Measurements from ENCODE around the gene TAS1R1. TPM values are rescaled to one million over a fixed set of nuclear protein-coding genes. Genes with fewer than 3 reads are reported as not detected.
A peak's percentile ranks its signal among the peaks of the same experiment; 100 is the strongest.

TAS1R1 gene
- total and polyA plus RNA-seq, 9 of the 15 experiments (the other 6 are each of a cell fraction or from before 2014, with no cell fraction given) = 0.06 TPM; not detected in 8

DNA sequence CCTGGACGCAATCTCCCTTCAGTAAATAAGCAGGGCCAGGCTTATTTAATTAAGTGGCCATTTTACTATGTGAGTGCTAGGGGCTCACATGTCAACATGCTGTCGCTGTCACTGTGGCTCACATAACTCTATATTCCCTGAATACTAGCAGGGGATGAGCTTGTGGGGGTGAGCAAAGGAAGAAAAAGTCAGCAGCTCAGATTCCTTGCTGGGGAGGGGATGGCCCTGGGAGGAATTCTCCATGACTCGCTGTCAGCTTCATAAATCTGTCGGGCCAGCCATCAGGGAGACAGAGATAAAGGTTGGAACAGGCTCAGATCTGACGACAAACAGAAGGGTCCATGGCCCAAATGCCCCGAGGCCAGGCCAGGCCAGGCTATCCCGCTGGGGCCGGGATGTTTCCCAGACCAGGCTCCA is 37.7 kb upstream of the TAS1R1 start (continued):
- TF ChIP-seq GABPA (tag; conservative IDR thresholded peaks at IDR 0.05; ENCODE audit: low read depth) (no peak), PRDM10 (IDR thresholded peaks at IDR 0.05; ENCODE audit: partially characterized antibody) (no peak), GATA2 (CRISPR knock-in tag; IDR thresholded peaks at IDR 0.05) (peak; percentile 86), ZNF174 (CRISPR knock-in tag; IDR thresholded peaks at IDR 0.05) (no peak), ARHGAP35 (IDR thresholded peaks at IDR 0.05; ENCODE audit: partially characterized antibody) (no peak), ZC3H11A (IDR thresholded peaks at IDR 0.05; ENCODE audit: low read depth, low read length) (no peak), ZFP1 (CRISPR knock-in tag; IDR thresholded peaks at IDR 0.05) (no peak), MTA1 (IDR thresholded peaks at IDR 0.05; ENCODE audit: borderline replicate concordance) (peak; percentile 33; the same call in 1 of the 2 replicates), FOXA3 (CRISPR knock-in tag; conservative IDR thresholded peaks at IDR 0.05 in 1 of 2, IDR thresholded peaks at IDR 0.05 in 1 of 2) (0 out of 4 replicates have a peak, but pooled peaks of 1 of the 2 experiments have one; percentile 51), IRF1 (CRISPR knock-in tag; IDR thresholded peaks at IDR 0.05; ENCODE audit: borderline replicate concordance) (no peak), PRPF4 (IDR thresholded peaks at IDR 0.05; ENCODE audit: insufficient read depth, low read depth, low read length, poor library complexity, severe bottlenecking) (no peak), SMC3 (conservative IDR thresholded peaks at IDR 0.05; ENCODE audit: insufficient read depth, low read depth, low read length) (no peak), CREB1 (IDR thresholded peaks at IDR 0.05) (0 out of 2 replicates have a peak, but pooled peaks have one; percentile 21), CREB1 (CRISPR knock-in tag; IDR thresholded peaks at IDR 0.05) (no peak), SAFB2 (IDR thresholded peaks at IDR 0.05; ENCODE audit: borderline replicate concordance, low read depth, low read length, severe bottlenecking) (no peak), MTA2 (IDR thresholded peaks at IDR 0.05; ENCODE audit: low read depth) (peak; percentile 81), LARP7 (IDR thresholded peaks at IDR 0.05) (no peak), SOX6 (IDR thresholded peaks at IDR 0.05) (peak; percentile 68; the same call in 1 of the 2 replicates), HCFC1 (IDR thresholded peaks at IDR 0.05; ENCODE audit: low read depth, low read length) (no peak), LCOR (CRISPR knock-in tag; IDR thresholded peaks at IDR 0.05) (no peak), FOXJ2 (tag; IDR thresholded peaks at IDR 0.05) (no peak), ZNF124 (CRISPR knock-in tag; IDR thresholded peaks at IDR 0.05) (no peak), NR4A1 (CRISPR knock-in tag; IDR thresholded peaks at IDR 0.05) (no peak), NR4A1 (tag; IDR thresholded peaks at IDR 0.05) (no peak), RBBP5 (IDR thresholded peaks at IDR 0.05; ENCODE audit: borderline replicate concordance, insufficient read depth, low read length, poor library complexity, severe bottlenecking) (no peak), CHCHD3 (CRISPR knock-in tag; IDR thresholded peaks at IDR 0.05) (no peak), ZNF589 (CRISPR knock-in tag; IDR thresholded peaks at IDR 0.05; ENCODE audit: low read depth) (no peak), ZNF12 (CRISPR knock-in tag; IDR thresholded peaks at IDR 0.05) (no peak)
